Fibroblast of the aortic adventitia (primary cell): Measurements from ENCODE around the gene TMEM191C. TPM values are rescaled to one million over a fixed set of nuclear protein-coding genes. Genes with fewer than 3 reads are reported as not detected.
A peak's percentile ranks its signal among the peaks of the same experiment; 100 is the strongest.
"Not testable (repeated sequence)": the region's sequence is repeated elsewhere in the genome, so short reads cannot be mapped to it uniquely, and the experiment has no call there.

Experiments used
- DNase-seq: peaks from one replicate; pipeline ENCODE4 v3.0.0-alpha.2; 2010; ENCODE audit warnings: low read depth
- H3K4me3 ChIP-seq: 2 replicates; pipeline ENCODE4 v1.5.1; 2011; ENCODE audit warnings: low read depth, mild to moderate bottlenecking, control low read depth, low read length, moderate library complexity
- total RNA-seq: library from RNA; depleted of rRNA; stranded (reverse); fragments of >200 nt; gene quantifications from 2 replicates; pipeline ENCODE4 v1.2.3, GENCODE V29; 2012; ENCODE audit warnings: low replicate concordance

Gene TMEM191C
- 0.08 and 0.45 TPM in 2 replicates for total RNA-seq

GRCh38 chr22:21467337-21468193 lies at the start of gene TMEM191C:
TSS of gene TMEM191C (plus strand) at chr22:21467387. CDS start at chr22:21467460, 73 bp downstream.
- DNase-seq = not testable (repeated sequence)
- H3K4me3 ChIP-seq = peak within 1 kb of the TSS; percentile 60

- H3K4me3 ChIP-seq = peak overlapping the region; percentile 62
- not testable (repeated sequence) for DNase-seq
Measured at GRCh38 chr22:21417853-21418252, 49.3 kb upstream of the TMEM191C start.

DNA sequence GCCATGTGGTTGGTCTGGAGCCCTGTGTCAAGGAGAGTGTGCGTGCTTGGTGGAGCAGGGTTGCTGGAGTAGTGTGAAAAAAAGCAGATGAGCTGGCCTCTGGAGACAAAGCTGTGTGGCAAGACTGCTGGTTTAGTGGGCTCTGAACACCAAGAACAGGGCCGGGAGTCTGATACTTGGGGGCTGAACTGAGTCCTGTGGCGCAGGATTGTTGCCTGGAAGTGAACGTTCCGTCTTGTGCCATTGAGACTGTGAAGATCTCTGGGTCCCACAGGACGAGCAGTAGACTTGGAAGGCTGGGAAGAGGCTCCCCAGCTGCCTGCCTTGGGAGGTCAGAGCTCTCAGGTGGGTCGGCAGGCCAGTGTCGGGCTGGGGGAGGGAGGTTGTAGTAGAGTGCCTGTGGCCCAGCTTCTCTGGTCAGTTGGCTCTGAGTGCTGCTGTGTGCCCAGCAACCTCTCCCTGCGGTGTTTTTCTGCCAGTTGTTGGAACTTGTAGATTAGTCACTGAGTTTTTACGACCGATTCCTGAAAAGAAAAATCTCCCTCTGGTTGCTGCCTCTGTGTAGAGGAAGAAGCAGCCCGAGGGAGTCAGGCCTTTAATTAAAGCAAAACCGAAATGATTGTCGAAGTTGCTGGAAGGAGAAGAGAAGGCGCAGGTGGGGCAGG lies 48.1 kb upstream of the TMEM191C start:
- peak overlapping the region; percentile 28 for H3K4me3 ChIP-seq
- DNase-seq = not testable (repeated sequence)

DNA sequence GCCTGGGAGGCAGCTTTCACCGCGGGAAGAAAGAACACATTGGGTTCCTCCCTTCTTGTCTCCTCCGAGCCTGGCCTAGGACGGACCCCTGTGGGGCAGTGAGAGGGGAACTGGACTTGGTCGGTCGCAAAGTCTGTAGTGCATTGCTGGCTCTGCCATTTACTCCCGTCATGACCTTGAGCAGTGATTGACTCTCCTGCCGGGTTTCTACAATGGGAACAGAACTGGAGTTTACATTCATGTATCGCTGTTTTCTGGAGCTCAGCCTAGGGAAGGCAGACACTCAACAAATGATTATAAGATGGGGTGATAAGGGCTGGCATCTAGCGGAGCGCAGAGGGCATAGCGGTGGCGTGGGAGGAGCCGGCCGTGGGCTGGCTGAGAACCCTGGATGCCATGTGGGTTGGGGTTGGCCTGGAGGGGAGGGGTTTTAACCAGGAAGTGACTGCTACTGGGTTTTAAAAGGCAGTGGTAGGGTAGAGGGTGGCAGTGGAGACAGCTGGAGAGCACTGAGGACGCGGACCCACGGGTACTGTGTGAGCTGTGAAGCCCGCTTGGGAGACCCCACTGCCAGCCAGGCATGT lies 46.9 kb upstream of the TMEM191C start:
- DNase-seq, H3K4me3 ChIP-seq: not testable (repeated sequence)

GRCh38 chr22:21424084-21424709 lies 43.0 kb upstream of the TMEM191C start:
- H3K4me3 ChIP-seq, DNase-seq: not testable (repeated sequence)

DNA sequence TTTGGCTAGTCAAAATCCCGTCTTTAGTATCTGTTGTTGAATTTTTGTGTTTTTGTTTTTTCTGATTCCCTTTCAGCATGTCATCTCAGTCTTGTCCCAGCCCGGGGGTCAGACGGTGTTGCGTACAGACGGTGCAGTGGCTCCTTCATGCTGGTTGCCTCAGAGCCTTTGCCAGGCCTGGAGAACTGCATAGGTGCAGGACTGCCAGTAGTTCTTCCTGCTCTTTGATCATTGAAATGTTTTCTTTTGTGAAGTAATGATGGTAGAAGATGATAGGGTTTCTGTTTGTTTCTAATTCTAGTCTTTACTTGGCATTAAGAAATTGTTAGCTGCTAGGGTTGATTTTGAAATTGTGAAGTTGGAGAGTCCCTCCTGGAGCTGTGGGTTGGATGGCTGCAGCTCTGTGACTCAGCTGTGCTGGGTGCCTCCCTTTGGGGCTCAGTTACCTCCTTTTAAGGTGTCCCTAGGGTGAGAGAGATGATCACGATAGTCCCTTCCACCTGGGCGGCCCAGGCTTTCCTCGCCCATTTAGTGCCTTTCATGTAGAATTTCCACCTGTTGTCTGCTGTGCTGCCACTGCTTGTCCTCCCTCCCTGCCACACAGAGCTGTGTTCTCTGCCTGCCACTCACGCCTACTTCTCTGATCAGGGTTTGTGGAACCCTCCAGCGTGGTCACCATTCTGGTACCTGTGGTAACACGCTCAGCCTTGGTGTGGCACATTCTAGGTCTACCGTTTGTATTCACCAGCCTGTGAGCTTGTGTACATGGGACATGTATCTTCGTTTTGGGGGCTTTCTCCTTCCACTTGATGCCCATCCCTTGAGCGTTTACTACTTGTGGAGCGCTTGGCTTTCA lies 32.6 kb upstream of the TMEM191C start:
- DNase-seq = not testable (repeated sequence)

DNA sequence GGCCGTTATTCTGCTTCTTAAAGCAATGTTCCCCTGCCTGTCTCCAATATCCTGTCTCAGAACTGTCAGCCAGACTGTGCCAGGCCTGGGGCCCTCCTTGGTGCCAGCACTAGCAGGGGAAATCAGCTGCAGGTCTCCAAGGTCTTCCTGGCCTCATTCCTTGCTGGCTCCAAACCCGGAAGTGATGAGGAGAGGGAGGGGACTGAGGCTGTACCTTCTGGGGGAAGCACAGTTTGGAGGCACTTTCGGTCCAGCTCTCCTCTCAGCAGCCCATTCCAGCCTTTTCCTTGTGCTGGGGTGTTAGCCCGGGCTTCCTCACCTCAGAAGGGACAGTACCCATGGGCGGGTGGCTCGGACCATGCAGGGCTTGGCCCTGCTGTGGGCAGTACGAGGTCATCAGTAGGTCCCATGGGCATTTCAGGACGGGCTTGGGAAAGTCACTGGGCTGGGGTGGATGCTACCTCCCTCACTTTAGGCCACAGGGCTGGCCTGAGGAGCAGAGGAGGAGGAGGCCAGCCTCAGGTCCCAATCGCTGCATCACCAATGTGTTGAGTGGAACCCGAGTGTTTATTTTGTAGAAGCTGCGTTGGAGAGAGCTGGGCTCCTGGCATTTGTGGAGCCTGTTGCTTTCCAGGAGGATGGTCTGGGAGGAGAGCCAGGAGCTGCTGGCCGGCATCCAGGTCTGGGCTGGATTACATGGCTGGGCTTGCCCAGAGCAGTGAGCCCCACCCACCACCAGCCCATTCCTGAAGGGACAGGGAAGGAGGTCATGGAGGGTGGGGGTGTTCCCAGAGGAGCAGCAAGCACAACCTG lies 31.0 kb upstream of the TMEM191C start:
- not testable (repeated sequence) for H3K4me3 ChIP-seq, DNase-seq

More for the DNA sequence above, 32.6 kb upstream of the TMEM191C start:
- H3K4me3 ChIP-seq = not testable (repeated sequence)

GRCh38 chr22:21438013-21438412 lies 29.2 kb upstream of the TMEM191C start:
- not testable (repeated sequence) for H3K4me3 ChIP-seq, DNase-seq

DNA sequence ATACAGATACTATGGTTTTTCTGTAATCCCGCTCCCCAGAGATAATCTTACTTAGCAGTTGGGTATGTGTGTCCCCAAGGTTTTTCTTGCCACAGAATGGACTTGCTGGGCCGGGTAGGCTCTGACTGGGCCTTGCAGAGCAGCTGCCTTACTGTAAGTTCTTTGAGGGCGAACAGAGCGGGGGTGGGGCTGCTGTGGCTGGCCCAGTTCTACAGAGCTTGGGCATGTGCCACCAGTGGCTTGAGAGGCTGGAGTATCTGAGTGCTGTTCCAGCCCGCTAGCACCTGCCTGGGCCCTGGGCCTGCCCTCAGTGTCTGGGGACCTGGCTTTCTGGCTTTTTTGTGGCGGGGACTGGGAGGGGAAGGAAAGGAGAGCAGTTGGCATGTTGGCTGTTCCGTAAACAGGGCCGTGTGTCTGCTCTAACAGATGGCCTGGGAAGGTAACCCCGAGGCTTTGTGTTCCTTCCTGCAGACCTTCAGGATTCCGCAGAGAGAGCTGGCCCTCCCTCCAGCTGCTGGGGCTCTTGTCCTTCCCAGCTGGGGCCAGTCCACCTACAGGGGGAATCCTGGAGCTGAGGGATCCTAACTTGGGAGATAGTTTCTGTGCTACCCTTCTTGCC lies 27.1 kb upstream of the TMEM191C start:
- not testable (repeated sequence) for H3K4me3 ChIP-seq, DNase-seq

GRCh38 chr22:21440676-21441075 lies 26.5 kb upstream of the TMEM191C start:
- not testable (repeated sequence) for H3K4me3 ChIP-seq

DNA sequence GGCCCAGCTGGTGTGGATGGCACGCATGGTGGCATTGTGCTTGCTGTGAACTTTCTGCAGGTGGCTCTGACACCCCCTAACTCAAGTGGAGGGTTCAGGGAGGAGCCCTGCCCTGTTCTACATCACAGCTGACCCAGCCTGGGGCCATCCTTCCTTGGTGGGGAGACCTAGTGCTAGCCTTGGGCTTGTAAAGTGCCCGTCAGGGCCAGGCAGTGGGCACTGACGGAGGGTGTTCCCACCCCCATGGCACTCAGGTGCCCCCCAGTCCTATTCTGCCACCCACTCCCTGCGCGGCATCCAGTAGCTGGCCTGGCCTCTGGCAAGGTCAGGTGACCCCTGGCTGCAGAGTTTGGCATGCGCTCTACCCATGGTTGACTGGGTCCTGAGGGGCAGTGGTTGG lies 26.0 kb upstream of the TMEM191C start:
- not testable (repeated sequence) for DNase-seq, H3K4me3 ChIP-seq

More at GRCh38 chr22:21440676-21441075, 26.5 kb upstream of the TMEM191C start:
- not testable (repeated sequence) for DNase-seq

DNA sequence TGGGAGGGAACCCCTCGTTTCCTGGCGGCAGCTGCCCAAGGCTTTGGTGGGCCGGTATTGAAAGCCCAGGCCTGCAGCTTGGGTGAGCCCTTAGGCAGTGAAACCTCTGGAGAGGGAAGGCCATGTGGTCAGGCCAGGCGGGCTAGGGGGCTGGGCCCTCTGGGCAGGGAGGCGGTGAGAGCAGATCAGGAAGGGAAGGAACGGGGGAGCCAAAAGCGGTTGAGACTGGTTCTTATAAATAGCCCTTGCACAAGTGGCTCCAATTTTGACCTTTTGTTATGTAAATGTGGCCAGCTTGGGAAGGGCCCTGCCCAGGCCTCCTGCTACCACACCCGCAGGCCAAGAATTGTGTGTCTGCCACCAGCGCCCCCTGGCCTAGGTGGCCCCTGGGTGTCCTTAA lies 25.1 kb upstream of the TMEM191C start:
- not testable (repeated sequence) for H3K4me3 ChIP-seq, DNase-seq

DNA sequence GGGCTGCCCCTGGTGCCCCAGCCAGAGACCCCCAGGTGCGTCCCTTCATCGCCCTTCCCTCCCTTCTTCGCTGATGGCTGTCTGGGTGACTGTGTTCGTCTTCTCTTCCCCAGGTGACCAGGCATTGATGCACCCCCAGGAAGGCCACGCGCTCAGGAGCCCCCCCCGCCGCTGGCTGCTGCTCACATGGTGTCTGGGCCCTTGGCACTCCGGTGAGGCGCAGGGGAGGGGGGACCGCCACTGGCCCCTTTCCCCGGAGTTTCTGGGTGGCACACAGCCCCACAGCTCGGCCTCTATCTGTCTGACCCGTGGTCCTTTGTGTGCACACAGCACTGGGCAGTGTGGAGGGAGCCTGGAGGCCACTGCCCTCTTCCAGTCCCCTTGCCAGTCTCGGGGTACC lies 24.5 kb upstream of the TMEM191C start:
- DNase-seq = not testable (repeated sequence)

More for the DNA sequence above, 24.5 kb upstream of the TMEM191C start:
- H3K4me3 ChIP-seq = not testable (repeated sequence)
